HepG2 (cell line): ENCODE results near the gene PRCD. TPM values are rescaled to one million over a fixed set of nuclear protein-coding genes. Genes with fewer than 3 reads are reported as not detected.

Experiments used
- BRD4 ChIP-seq: sonication (generic); formaldehyde crosslinking; IDR thresholded peaks from 2 replicates; pipeline ENCODE4 v1.4.0; 2020; ENCODE audit warnings: missing genetic modification reagents
- CBX2 ChIP-seq, 2 experiments: fragments of 200-600 bp in 1 of 2; sonication (generic); formaldehyde crosslinking in 1 of 2; IDR thresholded peaks; 2 replicates each; pipeline versions ENCODE4 v1.7.0 to v1.8.1; 2018 to 2022; ENCODE audit warnings: low read depth in 2 of 2, low read length in 1 of 2, mild to moderate bottlenecking in 1 of 2, missing genetic modification reagents in 1 of 2
- ELF4 ChIP-seq: sonication (generic); formaldehyde crosslinking; IDR thresholded peaks from 2 replicates; pipeline ENCODE4 v1.5.0; 2020; ENCODE audit warnings: missing genetic modification reagents, mild to moderate bottlenecking, moderate library complexity, borderline replicate concordance
- IKZF4 ChIP-seq: sonication (generic); formaldehyde crosslinking; IDR thresholded peaks from 2 replicates; pipeline ENCODE4 v1.5.1; 2020; ENCODE audit warnings: borderline replicate concordance, mild to moderate bottlenecking, low read depth, missing genetic modification reagents; ENCODE audit errors: not compliant biosample characterization
- IRF2 ChIP-seq: IDR thresholded peaks from 2 replicates; pipeline ENCODE4 v1.6.1; 2018; ENCODE audit warnings: missing genetic modification reagents, missing compliant biosample characterization
- NR2F2 ChIP-seq: IDR thresholded peaks from 2 replicates; pipeline ENCODE4 v1.6.1; 2012; ENCODE audit warnings: low read depth, inconsistent platforms, borderline replicate concordance
- REL ChIP-seq: sonication (generic); formaldehyde crosslinking; conservative IDR thresholded peaks from 2 replicates; pipeline ENCODE4 v1.8.0; 2022; ENCODE audit warnings: mild to moderate bottlenecking, missing genetic modification reagents, moderate library complexity
- RELA ChIP-seq: sonication (generic); formaldehyde crosslinking; IDR thresholded peaks from 2 replicates; pipeline ENCODE4 v1.4.0; 2020; ENCODE audit warnings: missing genetic modification reagents
- SALL1 ChIP-seq: sonication (generic); formaldehyde crosslinking; IDR thresholded peaks from 2 replicates; pipeline ENCODE4 v1.8.0; 2022; ENCODE audit warnings: mild to moderate bottlenecking, missing genetic modification reagents
- SIX4 ChIP-seq: sonication (generic); formaldehyde crosslinking; IDR thresholded peaks from 2 replicates; pipeline ENCODE4 v1.4.0; 2020; ENCODE audit warnings: missing genetic modification reagents
- ZKSCAN5 ChIP-seq: sonication (generic); formaldehyde crosslinking; IDR thresholded peaks from 2 replicates; pipeline ENCODE4 v1.5.1; 2020; ENCODE audit warnings: mild to moderate bottlenecking, missing genetic modification reagents
- ZNF207 ChIP-seq: fragments of 450-650 bp; IDR thresholded peaks from 2 replicates; pipeline ENCODE4 v1.6.1; 2016; ENCODE audit warnings: antibody characterized with exemption, borderline replicate concordance
- ZNF24 ChIP-seq: fragments of 450-650 bp; IDR thresholded peaks from 2 replicates; pipeline ENCODE4 v1.6.1; 2017; ENCODE audit warnings: antibody characterized with exemption, mild to moderate bottlenecking
- ZNF263 ChIP-seq: sonication (generic); formaldehyde crosslinking; IDR thresholded peaks from 2 replicates; pipeline ENCODE4 v1.4.0; 2020; ENCODE audit warnings: missing genetic modification reagents
- ZNF350 ChIP-seq: sonication (generic); formaldehyde crosslinking; IDR thresholded peaks from 2 replicates; pipeline ENCODE4 v1.4.0; 2020; ENCODE audit warnings: mild to moderate bottlenecking, low read depth, missing genetic modification reagents, borderline replicate concordance
- ZNF552 ChIP-seq: sonication (generic); formaldehyde crosslinking; IDR thresholded peaks from 2 replicates; pipeline ENCODE4 v1.9.0; 2022; ENCODE audit warnings: missing genetic modification reagents, mild to moderate bottlenecking, borderline replicate concordance
- ZNF577 ChIP-seq: sonication (generic); formaldehyde crosslinking; IDR thresholded peaks from 2 replicates; pipeline ENCODE4 v1.4.0; 2020; ENCODE audit warnings: mild to moderate bottlenecking, low read depth, missing genetic modification reagents, borderline replicate concordance
- ZNF674 ChIP-seq: sonication (generic); formaldehyde crosslinking; IDR thresholded peaks from 2 replicates; pipeline ENCODE4 v1.5.0; 2020; ENCODE audit warnings: low read depth, mild to moderate bottlenecking, missing genetic modification reagents
- ZSCAN21 ChIP-seq: sonication (generic); formaldehyde crosslinking; IDR thresholded peaks from 2 replicates; pipeline ENCODE4 v1.8.0; 2022; ENCODE audit warnings: mild to moderate bottlenecking, missing genetic modification reagents, moderate library complexity, borderline replicate concordance
- polyA plus RNA-seq, 8 experiments: library from polyadenylated mRNA; depleted of rRNA in 3 of 8; stranded (reverse) in 7 of 8; unstranded in 1 of 8; fragments of >200 nt; fragmentation: Illumina TruSeq in 4 of 8; extraction: Trizol in 4 of 8; gene quantifications; 2 replicates each; pipeline versions ENCODE4 v1.2.1 to v1.2.3, GENCODE V29; 2011 to 2016; ENCODE audit warnings: low read depth in 4 of 8, missing spikeins in 1 of 8, mixed read lengths in 1 of 8; ENCODE audit not compliant: insufficient read depth in 1 of 8
- total RNA-seq, 5 experiments: library from RNA; depleted of rRNA; stranded (reverse); fragments of >200 nt; fragmentation: Illumina TruSeq; extraction: Trizol; gene quantifications; 2 replicates each; pipeline ENCODE4 v1.2.3, GENCODE V29; 2016; ENCODE audit warnings: low read depth in 1 of 5
- TF ChIP-seq, protein P1 (sequence below): IDR thresholded peaks from 2 replicates; pipeline ENCODE4 v1.6.1; 2016
- TF ChIP-seq, protein P2 (sequence below): sonication (generic); formaldehyde crosslinking; IDR thresholded peaks from 2 replicates; pipeline ENCODE4 v1.5.1; 2020; ENCODE audit warnings: mild to moderate bottlenecking, missing genetic modification reagents, borderline replicate concordance
- TF ChIP-seq, protein P3 (sequence below): sonication (generic); formaldehyde crosslinking; IDR thresholded peaks from 2 replicates; pipeline ENCODE4 v1.4.0; 2020; ENCODE audit warnings: missing genetic modification reagents
- TF ChIP-seq, protein P4 (sequence below): sonication (generic); formaldehyde crosslinking; IDR thresholded peaks from 2 replicates; pipeline ENCODE4 v1.5.0; 2020; ENCODE audit warnings: mild to moderate bottlenecking, missing genetic modification reagents

Gene PRCD
- total and polyA plus RNA-seq, 2 of the 13 experiments (the other 11 are each of a cell fraction or from before 2014, with no cell fraction given) = 0.51 TPM; not detected in 1

DNA sequence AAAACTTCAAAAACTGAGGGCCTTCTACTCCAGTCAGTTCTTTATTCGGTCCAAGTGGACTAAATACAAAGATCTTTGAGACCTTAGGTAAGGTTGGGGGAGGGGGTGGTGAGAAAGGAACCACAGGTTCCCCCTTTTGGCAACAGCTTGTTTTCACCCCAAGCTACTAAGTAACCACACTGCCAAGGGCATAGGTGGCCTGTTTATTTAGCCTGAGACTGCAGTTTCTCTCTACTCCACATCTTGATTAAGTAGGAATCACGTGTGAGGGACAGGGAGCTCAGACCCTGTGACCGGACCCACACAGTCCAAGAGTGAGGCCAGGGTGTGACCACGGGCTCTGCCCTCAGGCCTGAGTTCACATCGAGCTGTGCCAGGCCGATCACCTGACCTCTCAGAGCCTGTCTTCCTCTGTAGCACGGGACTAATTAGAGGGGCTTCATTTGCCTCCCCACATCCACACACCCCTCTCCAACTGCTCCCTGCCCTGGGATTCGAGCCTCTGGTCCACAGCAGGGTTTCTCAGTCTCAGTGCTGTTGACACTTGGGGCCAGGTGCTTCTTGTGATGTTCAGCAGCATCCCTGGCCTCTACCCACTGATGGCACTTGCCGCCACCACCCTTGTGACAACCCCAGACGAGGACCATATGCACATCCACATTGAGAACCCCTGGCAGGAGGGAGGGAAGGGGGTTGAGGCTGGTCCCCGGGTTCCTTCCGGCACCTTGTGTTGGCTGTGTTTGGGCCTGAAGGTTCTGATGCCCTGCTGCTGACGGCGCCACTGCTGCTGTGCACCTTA, 28.0 kb downstream of the PRCD start (continued):
- TF ChIP-seq ZNF674 (CRISPR knock-in tag) (no peak), ZNF577 (CRISPR knock-in tag) (no peak), ELF4 (CRISPR knock-in tag) (no peak), SALL1 (CRISPR knock-in tag) (peak; percentile 63), ZNF552 (CRISPR knock-in tag) (no peak), IRF2 (peak; percentile 24; the same call in 1 of the 2 replicates), RELA (no peak), SIX4 (CRISPR knock-in tag) (no peak), ZSCAN21 (CRISPR knock-in tag) (no peak), ZNF263 (CRISPR knock-in tag) (no peak), CBX2 (IDR thresholded peaks at IDR 0.05; ENCODE audit: low read depth, low read length) (no peak), CBX2 (CRISPR knock-in tag; IDR thresholded peaks at IDR 0.05; ENCODE audit: low read depth) (no peak), ZKSCAN5 (CRISPR knock-in tag) (no peak), ZNF24 (no peak), ZNF207 (no peak), NR2F2 (no peak), REL (CRISPR knock-in tag) (no peak), ZNF350 (CRISPR knock-in tag) (peak; percentile 32; the same call in 1 of the 2 replicates), BRD4 (CRISPR knock-in tag) (no peak), IKZF4 (CRISPR knock-in tag) (no peak)
- TF ChIP-seq, protein P1, sequence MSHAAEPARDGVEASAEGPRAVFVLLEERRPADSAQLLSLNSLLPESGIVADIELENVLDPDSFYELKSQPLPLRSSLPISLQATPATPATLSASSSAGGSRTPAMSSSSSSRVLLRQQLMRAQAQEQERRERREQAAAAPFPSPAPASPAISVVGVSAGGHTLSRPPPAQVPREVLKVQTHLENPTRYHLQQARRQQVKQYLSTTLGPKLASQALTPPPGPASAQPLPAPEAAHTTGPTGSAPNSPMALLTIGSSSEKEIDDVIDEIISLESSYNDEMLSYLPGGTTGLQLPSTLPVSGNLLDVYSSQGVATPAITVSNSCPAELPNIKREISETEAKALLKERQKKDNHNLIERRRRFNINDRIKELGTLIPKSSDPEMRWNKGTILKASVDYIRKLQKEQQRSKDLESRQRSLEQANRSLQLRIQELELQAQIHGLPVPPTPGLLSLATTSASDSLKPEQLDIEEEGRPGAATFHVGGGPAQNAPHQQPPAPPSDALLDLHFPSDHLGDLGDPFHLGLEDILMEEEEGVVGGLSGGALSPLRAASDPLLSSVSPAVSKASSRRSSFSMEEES (CRISPR knock-in tag) = peak; percentile 85
- TF ChIP-seq, protein P2, sequence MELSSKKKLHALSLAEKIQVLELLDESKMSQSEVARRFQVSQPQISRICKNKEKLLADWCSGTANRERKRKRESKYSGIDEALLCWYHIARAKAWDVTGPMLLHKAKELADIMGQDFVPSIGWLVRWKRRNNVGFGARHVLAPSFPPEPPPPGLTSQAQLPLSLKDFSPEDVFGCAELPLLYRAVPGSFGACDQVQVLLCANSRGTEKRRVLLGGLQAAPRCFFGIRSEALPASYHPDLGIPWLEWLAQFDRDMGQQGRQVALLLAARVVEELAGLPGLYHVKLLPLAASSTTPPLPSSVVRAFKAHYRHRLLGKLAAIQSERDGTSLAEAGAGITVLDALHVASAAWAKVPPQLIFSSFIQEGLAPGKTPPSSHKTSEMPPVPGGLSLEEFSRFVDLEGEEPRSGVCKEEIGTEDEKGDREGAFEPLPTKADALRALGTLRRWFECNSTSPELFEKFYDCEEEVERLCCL (CRISPR knock-in tag) = no peak
- TF ChIP-seq, protein P3, sequence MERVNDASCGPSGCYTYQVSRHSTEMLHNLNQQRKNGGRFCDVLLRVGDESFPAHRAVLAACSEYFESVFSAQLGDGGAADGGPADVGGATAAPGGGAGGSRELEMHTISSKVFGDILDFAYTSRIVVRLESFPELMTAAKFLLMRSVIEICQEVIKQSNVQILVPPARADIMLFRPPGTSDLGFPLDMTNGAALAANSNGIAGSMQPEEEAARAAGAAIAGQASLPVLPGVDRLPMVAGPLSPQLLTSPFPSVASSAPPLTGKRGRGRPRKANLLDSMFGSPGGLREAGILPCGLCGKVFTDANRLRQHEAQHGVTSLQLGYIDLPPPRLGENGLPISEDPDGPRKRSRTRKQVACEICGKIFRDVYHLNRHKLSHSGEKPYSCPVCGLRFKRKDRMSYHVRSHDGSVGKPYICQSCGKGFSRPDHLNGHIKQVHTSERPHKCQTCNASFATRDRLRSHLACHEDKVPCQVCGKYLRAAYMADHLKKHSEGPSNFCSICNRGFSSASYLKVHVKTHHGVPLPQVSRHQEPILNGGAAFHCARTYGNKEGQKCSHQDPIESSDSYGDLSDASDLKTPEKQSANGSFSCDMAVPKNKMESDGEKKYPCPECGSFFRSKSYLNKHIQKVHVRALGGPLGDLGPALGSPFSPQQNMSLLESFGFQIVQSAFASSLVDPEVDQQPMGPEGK (CRISPR knock-in tag) = no peak
- TF ChIP-seq, protein P4, sequence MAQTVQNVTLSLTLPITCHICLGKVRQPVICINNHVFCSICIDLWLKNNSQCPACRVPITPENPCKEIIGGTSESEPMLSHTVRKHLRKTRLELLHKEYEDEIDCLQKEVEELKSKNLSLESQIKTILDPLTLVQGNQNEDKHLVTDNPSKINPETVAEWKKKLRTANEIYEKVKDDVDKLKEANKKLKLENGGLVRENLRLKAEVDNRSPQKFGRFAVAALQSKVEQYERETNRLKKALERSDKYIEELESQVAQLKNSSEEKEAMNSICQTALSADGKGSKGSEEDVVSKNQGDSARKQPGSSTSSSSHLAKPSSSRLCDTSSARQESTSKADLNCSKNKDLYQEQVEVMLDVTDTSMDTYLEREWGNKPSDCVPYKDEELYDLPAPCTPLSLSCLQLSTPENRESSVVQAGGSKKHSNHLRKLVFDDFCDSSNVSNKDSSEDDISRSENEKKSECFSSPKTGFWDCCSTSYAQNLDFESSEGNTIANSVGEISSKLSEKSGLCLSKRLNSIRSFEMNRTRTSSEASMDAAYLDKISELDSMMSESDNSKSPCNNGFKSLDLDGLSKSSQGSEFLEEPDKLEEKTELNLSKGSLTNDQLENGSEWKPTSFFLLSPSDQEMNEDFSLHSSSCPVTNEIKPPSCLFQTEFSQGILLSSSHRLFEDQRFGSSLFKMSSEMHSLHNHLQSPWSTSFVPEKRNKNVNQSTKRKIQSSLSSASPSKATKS (CRISPR knock-in tag) = no peak
